ENCODE measurements around the gene C16orf74.

DNA sequence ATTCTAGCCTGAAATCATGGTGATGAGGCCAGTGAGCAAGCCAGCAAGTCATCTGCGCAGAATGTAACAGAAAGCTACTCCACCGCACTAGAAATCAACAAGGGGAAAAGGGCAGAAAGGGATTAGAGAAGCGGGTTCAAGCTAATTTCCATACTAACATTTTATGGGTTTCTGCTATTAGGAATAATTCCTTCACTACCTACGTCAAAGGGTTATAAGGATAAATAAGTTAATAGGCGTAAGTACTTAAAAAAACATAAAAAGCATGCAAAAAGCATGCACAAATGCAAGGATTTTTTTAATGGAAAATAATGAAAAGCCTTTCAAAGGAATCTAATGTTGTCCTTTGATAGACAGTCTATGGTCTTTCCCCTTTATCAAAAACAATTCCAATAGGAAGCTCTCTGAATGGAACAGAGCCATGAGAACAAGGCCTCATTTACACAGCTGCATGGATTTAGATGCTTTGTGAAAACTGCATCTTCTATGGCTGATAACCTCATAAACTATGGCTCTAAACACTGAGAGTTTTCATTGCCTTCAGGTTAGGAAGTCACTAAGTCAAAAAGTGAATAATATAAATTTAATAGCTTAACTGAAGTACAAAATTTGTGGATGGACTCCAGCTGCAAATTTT is 42.9 kb upstream of the C16orf74 start:
- TF ChIP-seq, protein P1, sequence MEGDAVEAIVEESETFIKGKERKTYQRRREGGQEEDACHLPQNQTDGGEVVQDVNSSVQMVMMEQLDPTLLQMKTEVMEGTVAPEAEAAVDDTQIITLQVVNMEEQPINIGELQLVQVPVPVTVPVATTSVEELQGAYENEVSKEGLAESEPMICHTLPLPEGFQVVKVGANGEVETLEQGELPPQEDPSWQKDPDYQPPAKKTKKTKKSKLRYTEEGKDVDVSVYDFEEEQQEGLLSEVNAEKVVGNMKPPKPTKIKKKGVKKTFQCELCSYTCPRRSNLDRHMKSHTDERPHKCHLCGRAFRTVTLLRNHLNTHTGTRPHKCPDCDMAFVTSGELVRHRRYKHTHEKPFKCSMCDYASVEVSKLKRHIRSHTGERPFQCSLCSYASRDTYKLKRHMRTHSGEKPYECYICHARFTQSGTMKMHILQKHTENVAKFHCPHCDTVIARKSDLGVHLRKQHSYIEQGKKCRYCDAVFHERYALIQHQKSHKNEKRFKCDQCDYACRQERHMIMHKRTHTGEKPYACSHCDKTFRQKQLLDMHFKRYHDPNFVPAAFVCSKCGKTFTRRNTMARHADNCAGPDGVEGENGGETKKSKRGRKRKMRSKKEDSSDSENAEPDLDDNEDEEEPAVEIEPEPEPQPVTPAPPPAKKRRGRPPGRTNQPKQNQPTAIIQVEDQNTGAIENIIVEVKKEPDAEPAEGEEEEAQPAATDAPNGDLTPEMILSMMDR (IDR thresholded peaks at IDR 0.05; ENCODE audit: insufficient read depth, low read length, poor library complexity, severe bottlenecking), result no peak
- no peak for TF ChIP-seq EZH2phosphoT487 (conservative IDR thresholded peaks at IDR 0.05; ENCODE audit: low read length)

Measured in SU-DHL-6 (cell line).